ENCODE measurements around the gene NUDT3. TPM values are rescaled to one million over a fixed set of nuclear protein-coding genes. Genes with fewer than 3 reads are reported as not detected.

NUDT3 gene
- total RNA-seq, 4 donors from 2014 or later, result 9.6 to 27.9 (median 16.9) TPM

GRCh38 chr6:34304164-34304563, 88.3 kb downstream of the NUDT3 start:
- in situ Hi-C loops (cut with MboI; ENCODE audit: low pct_ligation_motif_present in 1 of 4, low pct_unique_long_range_greater_than_20kb in 1 of 4, low sequenced_read_pairs in 3 of 4), result no loop called here
- TF ChIP-seq EP300 (IDR thresholded peaks at IDR 0.05; ENCODE audit: low read depth) (no peak), POLR2AphosphoS5 (IDR thresholded peaks at IDR 0.05) (no peak), POLR2A (IDR thresholded peaks at IDR 0.05) (no peak), CTCF (IDR thresholded peaks at IDR 0.05) (no peak)
- H3K9me3 ChIP-seq, result no peaks in the 10 kb centered on the region
- peaks cover 3 to 20% (median 6%) of the 10 kb centered on the region in 4 donors for H3K4me1 ChIP-seq
- 95 to 97% methylated on average over 2 of the region's 3 CpGs for WGBS, 2 donors (ENCODE audit: low coverage in 1 of 2)
- intact Hi-C loops (cut with DNase I; ENCODE audit: low total_unique reads), result no loop called here
- no peak overlapping the region for H3K27ac ChIP-seq
- DNase-seq, result no peak
- H3K27me3 ChIP-seq, result no peaks in the 10 kb centered on the region
- H3K36me3 ChIP-seq, result no peaks in the 10 kb centered on the region
- no peak overlapping the region for H3K4me3 ChIP-seq

- H3K4me1 ChIP-seq, result peaks cover 3 to 20% (median 6%) of the 10 kb centered on the region in 4 donors
- no peak for DNase-seq
- in situ Hi-C loops (cut with MboI; ENCODE audit: low pct_ligation_motif_present in 1 of 4, low pct_unique_long_range_greater_than_20kb in 1 of 4, low sequenced_read_pairs in 3 of 4), result no loop called here
- 98 to 100% methylated on average over 3 to 4 of the region's 4 CpGs for WGBS, 2 donors (ENCODE audit: low coverage in 1 of 2)
- H3K36me3 ChIP-seq, result no peaks in the 10 kb centered on the region
- H3K9me3 ChIP-seq, result no peaks in the 10 kb centered on the region
- no peak overlapping the region for H3K4me3 ChIP-seq
- no peak for TF ChIP-seq CTCF (IDR thresholded peaks at IDR 0.05)
- no peak for TF ChIP-seq EP300 (IDR thresholded peaks at IDR 0.05; ENCODE audit: low read depth)
- no peak overlapping the region for H3K27ac ChIP-seq
- intact Hi-C loops (cut with DNase I; ENCODE audit: low total_unique reads), result no loop called here
- no peaks in the 10 kb centered on the region for H3K27me3 ChIP-seq
Observed at GRCh38 chr6:34302929-34303328, 89.5 kb downstream of the NUDT3 start.

- Histone ChIP-seq H3K27me3 (no peaks in the 10 kb centered on the region), H3K27ac (no peak overlapping the region), H3K9me3 (no peaks in the 10 kb centered on the region), H3K36me3 (no peaks in the 10 kb centered on the region), H3K4me1 (peaks cover 0 to 16% (median 5%) of the 10 kb centered on the region in 4 donors), H3K4me3 (no peak overlapping the region)
- WGBS, 2 donors (ENCODE audit: low coverage in 1 of 2), result 67 to 90% methylated on average over 1 to 2 of the region's 2 CpGs
- no peak for DNase-seq
- intact Hi-C loops (cut with DNase I; ENCODE audit: low total_unique reads) (no loop called here), in situ Hi-C loops (cut with MboI; ENCODE audit: low pct_ligation_motif_present in 1 of 4, low pct_unique_long_range_greater_than_20kb in 1 of 4, low sequenced_read_pairs in 3 of 4) (no loop called here)
- TF ChIP-seq POLR2AphosphoS5 (IDR thresholded peaks at IDR 0.05), result no peak
- no peak for TF ChIP-seq POLR2A (IDR thresholded peaks at IDR 0.05)
- TF ChIP-seq EP300 (IDR thresholded peaks at IDR 0.05; ENCODE audit: low read depth), result no peak
- TF ChIP-seq CTCF (IDR thresholded peaks at IDR 0.05), result no peak
Observed at GRCh38 chr6:34301408-34301807, 91.1 kb downstream of the NUDT3 start.

- TF ChIP-seq CTCF (IDR thresholded peaks at IDR 0.05), result no peak
- no peak for TF ChIP-seq EP300 (IDR thresholded peaks at IDR 0.05; ENCODE audit: low read depth)
- TF ChIP-seq POLR2A (IDR thresholded peaks at IDR 0.05), result no peak
- TF ChIP-seq POLR2AphosphoS5 (IDR thresholded peaks at IDR 0.05), result no peak
- Histone ChIP-seq H3K27me3 (no peaks in the 10 kb centered on the region), H3K4me3 (no peak overlapping the region), H3K4me1 (peaks cover 0 to 14% (median 1%) of the 10 kb centered on the region in 4 donors), H3K27ac (peak overlapping the region in 1 of 4 donors; percentile 18), H3K9me3 (no peaks in the 10 kb centered on the region), H3K36me3 (no peaks in the 10 kb centered on the region)
- 62% methylated on average over 1 of the region's 1 CpG; no CpG with 5 or more reads in 1 of the 2 donors for WGBS, 2 donors (ENCODE audit: low coverage in 1 of 2)
- in situ Hi-C loops (cut with MboI; ENCODE audit: low pct_ligation_motif_present in 1 of 4, low pct_unique_long_range_greater_than_20kb in 1 of 4, low sequenced_read_pairs in 3 of 4), result no loop called here
- intact Hi-C loops (cut with DNase I; ENCODE audit: low total_unique reads), result no loop called here
- DNase-seq, result no peak
Observed at GRCh38 chr6:34300332-34300751, 92.1 kb downstream of the NUDT3 start.

Measured in transverse colon (tissue), 4 donors.